H1 (cell line): ENCODE measurements around the gene ABCA1. TPM values are rescaled to one million over a fixed set of nuclear protein-coding genes. Genes with fewer than 3 reads are reported as not detected.

Source experiments
- EZH2 ChIP-seq: fragments of 200-600 bp; sonication (generic); IDR thresholded peaks from 2 replicates; pipeline ENCODE4 v1.7.1; 2012; ENCODE audit warnings: low read depth, mild to moderate bottlenecking, moderate library complexity, low read length, inconsistent platforms; ENCODE audit not compliant: severe bottlenecking
- HDAC6 ChIP-seq: IDR thresholded peaks from one replicate; pipeline ENCODE4 v1.7.1; 2012; ENCODE audit warnings: low read depth, mild to moderate bottlenecking, inconsistent platforms, low read length, moderate library complexity
- RBBP5 ChIP-seq: IDR thresholded peaks from 2 replicates; pipeline ENCODE4 v1.7.1; 2012; ENCODE audit warnings: low read depth, mild to moderate bottlenecking, inconsistent platforms, low read length, moderate library complexity, borderline replicate concordance
- SIN3A ChIP-seq, 2 experiments: IDR thresholded peaks in 1 of 2; conservative IDR thresholded peaks in 1 of 2; 2 replicates each; pipeline ENCODE4 v1.6.1; 2011 to 2012; ENCODE audit warnings: low read length in 2 of 2, improper control_type of control experiment in 1 of 2, low read depth in 1 of 2, mild to moderate bottlenecking in 1 of 2
- TAF1 ChIP-seq: IDR thresholded peaks from 2 replicates; pipeline ENCODE4 v1.6.1; 2011; ENCODE audit warnings: mild to moderate bottlenecking, low read depth, low read length
- polyA plus RNA-seq, 7 experiments: library from polyadenylated mRNA; depleted of rRNA in 3 of 7; stranded (reverse) in 5 of 7; unstranded in 2 of 7; fragments of >200 nt in 5 of 7; fragments of 200-250 nt in 2 of 7; gene quantifications; 1 replicate in 5 of 7; 2 replicates in 1 of 7; 4 replicates in 1 of 7; pipeline versions ENCODE4 v1.2.1 to v1.2.3, GENCODE V29; 2011 to 2013; ENCODE audit warnings: missing spikeins in 2 of 7, mixed read lengths in 2 of 7
- total RNA-seq: library from RNA; stranded (reverse); fragmentation: NEBNext Ultra II Directional; extraction: Animal tissue kit (Norgen Biotek cat#: 25700); gene quantifications from 2 replicates; pipeline ENCODE4 v1.2.1, GENCODE V29; 2021
- TF ChIP-seq, protein P1 (sequence below): fragments of 300-600 bp; sonication (generic); IDR thresholded peaks from 2 replicates; pipeline ENCODE4 v1.7.1; 2012; ENCODE audit warnings: low read length, moderate library complexity, mild to moderate bottlenecking, inconsistent platforms; ENCODE audit not compliant: insufficient replicate concordance
- TF ChIP-seq, protein P2 (sequence below): IDR thresholded peaks from 2 replicates; pipeline ENCODE4 v1.6.1; 2011; ENCODE audit warnings: low read depth, mild to moderate bottlenecking, low read length; ENCODE audit not compliant: insufficient read depth

ABCA1 gene
- total and polyA plus RNA-seq, 2 of the 8 experiments (the other 6 are each of a cell fraction or from before 2014, with no cell fraction given), result 6.9 to 7.8 TPM

DNA sequence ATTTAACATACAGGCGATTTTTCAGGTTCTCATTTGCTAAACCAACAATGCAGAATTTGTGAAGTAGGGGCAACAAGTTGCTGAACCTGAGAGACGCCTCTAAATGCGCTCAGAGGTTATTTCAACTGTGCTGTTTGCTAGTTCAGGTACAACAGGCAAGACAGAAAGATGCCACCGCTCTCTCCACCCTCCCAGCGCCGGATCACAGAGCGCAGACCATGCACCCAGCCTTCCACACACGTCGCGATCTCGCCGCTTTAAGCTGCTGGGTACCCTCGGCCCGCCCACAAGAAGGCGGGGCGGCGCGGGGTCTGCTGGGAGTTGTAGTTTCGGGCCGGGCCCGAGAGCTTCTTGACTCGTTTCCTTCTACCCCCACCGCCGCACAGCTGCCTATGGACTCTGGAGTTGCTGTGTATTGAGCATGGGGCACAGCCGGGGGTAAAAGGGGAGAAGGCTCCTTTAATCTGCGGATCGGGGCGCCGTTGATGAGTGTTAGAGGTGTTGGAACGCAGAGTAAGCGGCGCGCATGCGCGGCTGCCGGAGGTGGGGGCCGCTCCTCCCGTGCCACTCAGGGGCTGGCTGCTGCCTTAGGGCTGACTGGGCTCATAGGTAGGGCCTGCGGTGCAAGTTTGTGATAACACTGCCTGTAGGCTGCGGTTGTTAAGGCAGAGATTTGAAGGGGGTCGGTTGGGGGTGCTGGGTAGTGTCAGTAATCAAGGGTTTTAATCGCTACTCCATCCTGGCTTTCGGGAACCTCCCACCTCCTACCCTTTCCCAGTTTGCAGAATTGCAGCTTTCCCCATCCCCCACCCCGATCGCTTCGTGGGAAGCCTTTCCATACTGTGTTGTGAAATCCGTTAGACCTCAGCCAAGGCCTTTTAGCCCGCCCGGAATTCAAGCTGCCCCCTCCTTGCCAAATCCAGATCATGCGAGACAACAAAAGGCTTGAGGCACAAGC, 40.3 kb upstream of the ABCA1 start (continued):
- TF ChIP-seq, protein P1, sequence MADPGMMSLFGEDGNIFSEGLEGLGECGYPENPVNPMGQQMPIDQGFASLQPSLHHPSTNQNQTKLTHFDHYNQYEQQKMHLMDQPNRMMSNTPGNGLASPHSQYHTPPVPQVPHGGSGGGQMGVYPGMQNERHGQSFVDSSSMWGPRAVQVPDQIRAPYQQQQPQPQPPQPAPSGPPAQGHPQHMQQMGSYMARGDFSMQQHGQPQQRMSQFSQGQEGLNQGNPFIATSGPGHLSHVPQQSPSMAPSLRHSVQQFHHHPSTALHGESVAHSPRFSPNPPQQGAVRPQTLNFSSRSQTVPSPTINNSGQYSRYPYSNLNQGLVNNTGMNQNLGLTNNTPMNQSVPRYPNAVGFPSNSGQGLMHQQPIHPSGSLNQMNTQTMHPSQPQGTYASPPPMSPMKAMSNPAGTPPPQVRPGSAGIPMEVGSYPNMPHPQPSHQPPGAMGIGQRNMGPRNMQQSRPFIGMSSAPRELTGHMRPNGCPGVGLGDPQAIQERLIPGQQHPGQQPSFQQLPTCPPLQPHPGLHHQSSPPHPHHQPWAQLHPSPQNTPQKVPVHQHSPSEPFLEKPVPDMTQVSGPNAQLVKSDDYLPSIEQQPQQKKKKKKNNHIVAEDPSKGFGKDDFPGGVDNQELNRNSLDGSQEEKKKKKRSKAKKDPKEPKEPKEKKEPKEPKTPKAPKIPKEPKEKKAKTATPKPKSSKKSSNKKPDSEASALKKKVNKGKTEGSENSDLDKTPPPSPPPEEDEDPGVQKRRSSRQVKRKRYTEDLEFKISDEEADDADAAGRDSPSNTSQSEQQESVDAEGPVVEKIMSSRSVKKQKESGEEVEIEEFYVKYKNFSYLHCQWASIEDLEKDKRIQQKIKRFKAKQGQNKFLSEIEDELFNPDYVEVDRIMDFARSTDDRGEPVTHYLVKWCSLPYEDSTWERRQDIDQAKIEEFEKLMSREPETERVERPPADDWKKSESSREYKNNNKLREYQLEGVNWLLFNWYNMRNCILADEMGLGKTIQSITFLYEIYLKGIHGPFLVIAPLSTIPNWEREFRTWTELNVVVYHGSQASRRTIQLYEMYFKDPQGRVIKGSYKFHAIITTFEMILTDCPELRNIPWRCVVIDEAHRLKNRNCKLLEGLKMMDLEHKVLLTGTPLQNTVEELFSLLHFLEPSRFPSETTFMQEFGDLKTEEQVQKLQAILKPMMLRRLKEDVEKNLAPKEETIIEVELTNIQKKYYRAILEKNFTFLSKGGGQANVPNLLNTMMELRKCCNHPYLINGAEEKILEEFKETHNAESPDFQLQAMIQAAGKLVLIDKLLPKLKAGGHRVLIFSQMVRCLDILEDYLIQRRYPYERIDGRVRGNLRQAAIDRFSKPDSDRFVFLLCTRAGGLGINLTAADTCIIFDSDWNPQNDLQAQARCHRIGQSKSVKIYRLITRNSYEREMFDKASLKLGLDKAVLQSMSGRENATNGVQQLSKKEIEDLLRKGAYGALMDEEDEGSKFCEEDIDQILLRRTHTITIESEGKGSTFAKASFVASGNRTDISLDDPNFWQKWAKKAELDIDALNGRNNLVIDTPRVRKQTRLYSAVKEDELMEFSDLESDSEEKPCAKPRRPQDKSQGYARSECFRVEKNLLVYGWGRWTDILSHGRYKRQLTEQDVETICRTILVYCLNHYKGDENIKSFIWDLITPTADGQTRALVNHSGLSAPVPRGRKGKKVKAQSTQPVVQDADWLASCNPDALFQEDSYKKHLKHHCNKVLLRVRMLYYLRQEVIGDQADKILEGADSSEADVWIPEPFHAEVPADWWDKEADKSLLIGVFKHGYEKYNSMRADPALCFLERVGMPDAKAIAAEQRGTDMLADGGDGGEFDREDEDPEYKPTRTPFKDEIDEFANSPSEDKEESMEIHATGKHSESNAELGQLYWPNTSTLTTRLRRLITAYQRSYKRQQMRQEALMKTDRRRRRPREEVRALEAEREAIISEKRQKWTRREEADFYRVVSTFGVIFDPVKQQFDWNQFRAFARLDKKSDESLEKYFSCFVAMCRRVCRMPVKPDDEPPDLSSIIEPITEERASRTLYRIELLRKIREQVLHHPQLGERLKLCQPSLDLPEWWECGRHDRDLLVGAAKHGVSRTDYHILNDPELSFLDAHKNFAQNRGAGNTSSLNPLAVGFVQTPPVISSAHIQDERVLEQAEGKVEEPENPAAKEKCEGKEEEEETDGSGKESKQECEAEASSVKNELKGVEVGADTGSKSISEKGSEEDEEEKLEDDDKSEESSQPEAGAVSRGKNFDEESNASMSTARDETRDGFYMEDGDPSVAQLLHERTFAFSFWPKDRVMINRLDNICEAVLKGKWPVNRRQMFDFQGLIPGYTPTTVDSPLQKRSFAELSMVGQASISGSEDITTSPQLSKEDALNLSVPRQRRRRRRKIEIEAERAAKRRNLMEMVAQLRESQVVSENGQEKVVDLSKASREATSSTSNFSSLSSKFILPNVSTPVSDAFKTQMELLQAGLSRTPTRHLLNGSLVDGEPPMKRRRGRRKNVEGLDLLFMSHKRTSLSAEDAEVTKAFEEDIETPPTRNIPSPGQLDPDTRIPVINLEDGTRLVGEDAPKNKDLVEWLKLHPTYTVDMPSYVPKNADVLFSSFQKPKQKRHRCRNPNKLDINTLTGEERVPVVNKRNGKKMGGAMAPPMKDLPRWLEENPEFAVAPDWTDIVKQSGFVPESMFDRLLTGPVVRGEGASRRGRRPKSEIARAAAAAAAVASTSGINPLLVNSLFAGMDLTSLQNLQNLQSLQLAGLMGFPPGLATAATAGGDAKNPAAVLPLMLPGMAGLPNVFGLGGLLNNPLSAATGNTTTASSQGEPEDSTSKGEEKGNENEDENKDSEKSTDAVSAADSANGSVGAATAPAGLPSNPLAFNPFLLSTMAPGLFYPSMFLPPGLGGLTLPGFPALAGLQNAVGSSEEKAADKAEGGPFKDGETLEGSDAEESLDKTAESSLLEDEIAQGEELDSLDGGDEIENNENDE, result no peak
- 0 out of 2 replicates have a peak, but pooled peaks have one; percentile 18 for TF ChIP-seq TAF1
- no peak for TF ChIP-seq HDAC6
- TF ChIP-seq EZH2, result no peak
- TF ChIP-seq RBBP5, result peak; percentile 73
- TF ChIP-seq, protein P2, sequence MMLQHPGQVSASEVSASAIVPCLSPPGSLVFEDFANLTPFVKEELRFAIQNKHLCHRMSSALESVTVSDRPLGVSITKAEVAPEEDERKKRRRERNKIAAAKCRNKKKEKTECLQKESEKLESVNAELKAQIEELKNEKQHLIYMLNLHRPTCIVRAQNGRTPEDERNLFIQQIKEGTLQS, result peak; percentile 16; the same call in 1 of the 2 replicates
- TF ChIP-seq SIN3A (conservative IDR thresholded peaks at IDR 0.05 in 1 of 2, IDR thresholded peaks at IDR 0.05 in 1 of 2; ENCODE audit: low read depth in 1 of 2, low read length in 2 of 2), result no peak
